HepG2 (cell line): ENCODE results near the gene SORD. TPM values are rescaled to one million over a fixed set of nuclear protein-coding genes. Genes with fewer than 3 reads are reported as not detected.
"Not testable (repeated sequence)": the region's sequence is repeated elsewhere in the genome, so short reads cannot be mapped to it uniquely, and the experiment has no call there.

Experiments
- ARID5B ChIP-seq: IDR thresholded peaks from 2 replicates; pipeline ENCODE4 v1.4.0; 2020; ENCODE audit warnings: mild to moderate bottlenecking, missing genetic modification reagents
- CEBPG ChIP-seq: IDR thresholded peaks from 2 replicates; pipeline ENCODE4 v1.6.1; 2016
- ELF3 ChIP-seq: IDR thresholded peaks from 2 replicates; pipeline ENCODE4 v1.6.1; 2016; ENCODE audit warnings: missing genetic modification reagents, missing compliant biosample characterization
- IKZF5 ChIP-seq: IDR thresholded peaks from 2 replicates; pipeline ENCODE4 v1.6.1; 2018; ENCODE audit warnings: missing genetic modification reagents, mild to moderate bottlenecking, missing compliant biosample characterization
- IRF2 ChIP-seq: IDR thresholded peaks from 2 replicates; pipeline ENCODE4 v1.6.1; 2018; ENCODE audit warnings: missing genetic modification reagents, missing compliant biosample characterization
- MED1 ChIP-seq: sonication (generic); formaldehyde crosslinking; IDR thresholded peaks from 2 replicates; pipeline ENCODE4 v1.4.0; 2020; ENCODE audit warnings: missing genetic modification reagents
- MIER3 ChIP-seq: IDR thresholded peaks from 2 replicates; pipeline ENCODE4 v1.6.1; 2016; ENCODE audit warnings: missing compliant biosample characterization, borderline replicate concordance
- MYPOP ChIP-seq: sonication (generic); formaldehyde crosslinking; IDR thresholded peaks from 2 replicates; pipeline ENCODE4 v1.8.1; 2023; ENCODE audit warnings: mild to moderate bottlenecking, moderate library complexity, missing genetic modification reagents
- SOX13 ChIP-seq, 3 experiments: fragments of 450-650 bp in 1 of 3; sonication (generic) in 1 of 3; formaldehyde crosslinking in 1 of 3; IDR thresholded peaks in 2 of 3; conservative IDR thresholded peaks in 1 of 3; 2 replicates each; pipeline versions ENCODE4 v1.5.0 to v1.6.1; 2016 to 2020; ENCODE audit warnings: antibody characterized with exemption in 1 of 3, mild to moderate bottlenecking in 1 of 3, missing compliant biosample characterization in 1 of 3, missing genetic modification reagents in 1 of 3, moderate library complexity in 1 of 3
- STAG1 ChIP-seq: sonication (generic); formaldehyde crosslinking; IDR thresholded peaks from 2 replicates; pipeline ENCODE4 v1.4.0; 2020; ENCODE audit warnings: missing genetic modification reagents
- TARDBP ChIP-seq: sonication (generic); formaldehyde crosslinking; IDR thresholded peaks from 2 replicates; pipeline ENCODE4 v1.8.0; 2022; ENCODE audit warnings: mild to moderate bottlenecking, missing genetic modification reagents
- ZMYM4 ChIP-seq: sonication (generic); formaldehyde crosslinking; IDR thresholded peaks from 2 replicates; pipeline ENCODE4 v1.8.1; 2023; ENCODE audit warnings: mild to moderate bottlenecking, missing genetic modification reagents
- ZNF574 ChIP-seq: sonication (generic); formaldehyde crosslinking; IDR thresholded peaks from 2 replicates; pipeline ENCODE4 v1.4.0; 2020; ENCODE audit warnings: missing genetic modification reagents
- polyA plus RNA-seq, 8 experiments: library from polyadenylated mRNA; depleted of rRNA in 3 of 8; stranded (reverse) in 7 of 8; unstranded in 1 of 8; fragments of >200 nt; fragmentation: Illumina TruSeq in 4 of 8; extraction: Trizol in 4 of 8; gene quantifications; 2 replicates each; pipeline versions ENCODE4 v1.2.1 to v1.2.3, GENCODE V29; 2011 to 2016; ENCODE audit warnings: low read depth in 4 of 8, missing spikeins in 1 of 8, mixed read lengths in 1 of 8; ENCODE audit not compliant: insufficient read depth in 1 of 8
- total RNA-seq, 5 experiments: library from RNA; depleted of rRNA; stranded (reverse); fragments of >200 nt; fragmentation: Illumina TruSeq; extraction: Trizol; gene quantifications; 2 replicates each; pipeline ENCODE4 v1.2.3, GENCODE V29; 2016; ENCODE audit warnings: low read depth in 1 of 5
- TF ChIP-seq, protein P1 (sequence below): IDR thresholded peaks from 2 replicates; pipeline ENCODE4 v1.6.1; 2016; ENCODE audit warnings: low read depth

SORD gene
- total and polyA plus RNA-seq, 2 of the 13 experiments (the other 11 are each of a cell fraction or from before 2014, with no cell fraction given), result 59.1 to 95.3 TPM

DNA sequence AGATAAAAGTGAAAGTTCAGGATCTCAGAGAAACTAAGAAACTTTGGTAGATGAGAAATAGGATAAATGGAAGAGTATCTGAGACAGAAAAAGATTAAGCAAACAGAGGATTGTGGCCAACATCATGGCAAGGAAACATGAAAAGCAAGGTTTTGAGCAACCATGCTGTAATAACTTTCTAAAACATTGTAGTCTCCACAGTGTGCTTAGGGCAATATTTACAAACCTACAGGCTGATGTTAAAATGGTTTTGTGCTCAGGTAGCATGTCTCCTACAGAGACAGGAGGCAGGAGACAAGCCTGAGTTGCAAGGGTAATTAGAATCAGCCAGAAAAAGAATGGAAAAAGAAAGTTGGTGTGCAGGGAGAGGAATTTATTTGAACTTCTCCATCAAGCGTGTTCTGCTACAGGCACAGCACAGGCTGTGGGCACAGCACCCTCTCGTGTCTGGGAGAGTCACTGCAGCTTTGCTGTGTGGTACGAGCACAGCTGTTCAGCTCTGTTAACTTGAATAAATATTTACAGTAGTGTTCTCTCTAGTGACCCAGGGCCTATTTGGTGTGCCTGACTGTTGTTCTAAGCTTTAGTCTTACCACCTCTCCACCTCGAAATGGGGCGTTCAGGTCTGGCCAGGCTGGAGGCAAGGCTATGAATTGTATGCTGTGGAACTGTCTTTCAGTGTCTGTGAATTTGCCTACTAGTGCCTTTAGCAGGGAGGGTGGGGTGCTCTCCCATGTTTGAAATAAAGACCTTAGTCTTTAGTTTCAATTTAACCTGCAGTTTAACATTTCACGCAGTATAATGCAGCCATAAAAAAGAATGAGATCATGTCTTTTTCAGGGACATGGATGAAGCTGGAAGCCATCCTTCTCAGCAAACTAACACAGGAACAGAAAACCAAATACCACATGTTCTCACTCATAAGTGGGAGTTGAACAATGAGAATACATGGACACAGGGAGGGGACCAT, 14.1 kb downstream of the SORD start (continued):
- TF ChIP-seq ZNF574 (CRISPR knock-in tag), result peak; percentile 89
- TF ChIP-seq ELF3, result 0 out of 2 replicates have a peak, but pooled peaks have one; percentile 34
- TF ChIP-seq MIER3 (CRISPR knock-in tag), result 0 out of 2 replicates have a peak, but pooled peaks have one; percentile 28
- TF ChIP-seq STAG1 (CRISPR knock-in tag), result peak; percentile 95
- 0 out of 2 replicates have a peak, but pooled peaks have one; percentile 54 for TF ChIP-seq MED1 (CRISPR knock-in tag)
- TF ChIP-seq TARDBP (CRISPR knock-in tag), result peak; percentile 52; the same call in 1 of the 2 replicates
- 0 out of 2 replicates have a peak, but pooled peaks have one; percentile 4 for TF ChIP-seq CEBPG (CRISPR knock-in tag)
- TF ChIP-seq SOX13 (IDR thresholded peaks at IDR 0.05), result not testable (repeated sequence)
- peak in 1 of 2 experiments; percentile 72; a peak in 2 of 4 replicates for TF ChIP-seq SOX13 (CRISPR knock-in tag; conservative IDR thresholded peaks at IDR 0.05 in 1 of 2, IDR thresholded peaks at IDR 0.05 in 1 of 2)
- peak; percentile 71; the same call in 1 of the 2 replicates for TF ChIP-seq MYPOP (CRISPR knock-in tag)
- peak; percentile 62 for TF ChIP-seq ARID5B (CRISPR knock-in tag)
- TF ChIP-seq, protein P1, sequence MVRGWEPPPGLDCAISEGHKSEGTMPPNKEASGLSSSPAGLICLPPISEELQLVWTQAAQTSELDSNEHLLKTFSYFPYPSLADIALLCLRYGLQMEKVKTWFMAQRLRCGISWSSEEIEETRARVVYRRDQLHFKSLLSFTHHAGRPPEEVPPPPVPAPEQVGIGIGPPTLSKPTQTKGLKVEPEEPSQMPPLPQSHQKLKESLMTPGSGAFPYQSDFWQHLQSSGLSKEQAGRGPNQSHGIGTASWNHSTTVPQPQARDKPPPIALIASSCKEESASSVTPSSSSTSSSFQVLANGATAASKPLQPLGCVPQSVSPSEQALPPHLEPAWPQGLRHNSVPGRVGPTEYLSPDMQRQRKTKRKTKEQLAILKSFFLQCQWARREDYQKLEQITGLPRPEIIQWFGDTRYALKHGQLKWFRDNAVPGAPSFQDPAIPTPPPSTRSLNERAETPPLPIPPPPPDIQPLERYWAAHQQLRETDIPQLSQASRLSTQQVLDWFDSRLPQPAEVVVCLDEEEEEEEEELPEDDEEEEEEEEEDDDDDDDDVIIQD (CRISPR knock-in tag), result peak; percentile 61; the same call in 1 of the 2 replicates
- peak; percentile 81 for TF ChIP-seq IRF2 (CRISPR knock-in tag)
- peak; percentile 81; the same call in 1 of the 2 replicates for TF ChIP-seq IKZF5 (CRISPR knock-in tag)
- TF ChIP-seq ZMYM4 (CRISPR knock-in tag), result peak; percentile 87
